Measurements from ENCODE around the gene STARD13.
A peak's percentile ranks its signal among the peaks of the same experiment; 100 is the strongest.
"Not testable (repeated sequence)": the region's sequence is repeated elsewhere in the genome, so short reads cannot be mapped to it uniquely, and the experiment has no call there.

Gene STARD13

DNA sequence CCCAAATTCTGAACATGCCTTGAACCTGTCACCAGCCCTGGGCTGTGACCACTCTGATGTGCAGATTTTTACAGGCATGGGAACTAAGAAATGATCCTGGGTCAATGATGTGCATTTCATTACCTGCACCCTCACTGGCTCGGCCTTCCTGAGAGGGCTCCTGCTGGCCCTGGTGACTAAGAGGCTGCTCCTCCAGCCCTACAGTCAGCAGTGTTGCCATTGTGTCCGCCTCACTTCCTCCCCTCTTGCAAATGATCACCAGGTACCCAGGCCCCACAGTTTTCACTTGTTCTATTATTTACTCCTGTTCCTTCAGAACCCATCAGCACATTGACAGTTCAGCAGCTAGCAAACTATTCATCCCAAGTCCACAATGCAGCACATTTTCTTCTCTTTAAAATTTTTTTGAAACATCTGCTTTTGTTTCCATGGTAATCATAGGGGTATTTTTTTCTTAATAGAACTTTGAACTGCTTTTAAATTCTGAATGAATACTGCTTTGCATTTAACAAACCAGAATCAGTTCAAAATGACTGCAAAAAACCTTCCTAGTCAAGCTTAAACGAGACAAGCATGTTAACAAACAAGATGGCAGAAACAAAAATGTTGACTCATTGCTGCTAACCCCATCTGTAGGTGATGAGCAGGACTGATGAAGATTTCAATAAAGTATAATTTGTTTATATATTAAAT lies 29.3 kb downstream of the STARD13 start:
- DNase-seq: no peak

DNA sequence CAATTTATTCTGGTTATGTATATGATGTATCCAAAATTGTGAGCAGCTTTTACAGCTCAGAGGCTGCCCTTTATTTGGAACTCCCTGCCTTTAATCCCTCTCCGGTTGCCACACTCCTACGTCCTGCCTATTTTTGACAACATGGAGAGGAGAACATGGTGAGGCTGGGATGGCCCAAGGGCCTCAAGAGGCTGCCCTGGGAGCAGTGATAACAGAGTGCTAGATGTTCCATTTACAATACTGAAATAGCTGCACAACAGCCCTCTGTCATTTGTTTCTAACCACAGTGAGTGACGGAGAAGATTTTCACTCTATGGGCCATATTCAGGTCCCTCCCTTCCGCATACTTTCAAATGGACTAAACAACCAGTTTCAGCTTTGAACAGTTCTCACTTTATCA lies 33.4 kb downstream of the STARD13 start:
- no peak for DNase-seq

- peak; percentile 23 to 43 (median 40) for DNase-seq
Observed at GRCh38 chr13:33251131-33251661, 34.4 kb downstream of the STARD13 start.

- DNase-seq: no peak
Observed at GRCh38 chr13:33250609-33251008, 34.9 kb downstream of the STARD13 start.

- no peak for DNase-seq
Observed at GRCh38 chr13:33249894-33250293, 35.7 kb downstream of the STARD13 start.

GRCh38 chr13:33249066-33249465 lies 36.5 kb downstream of the STARD13 start:
- no peak for DNase-seq

DNA sequence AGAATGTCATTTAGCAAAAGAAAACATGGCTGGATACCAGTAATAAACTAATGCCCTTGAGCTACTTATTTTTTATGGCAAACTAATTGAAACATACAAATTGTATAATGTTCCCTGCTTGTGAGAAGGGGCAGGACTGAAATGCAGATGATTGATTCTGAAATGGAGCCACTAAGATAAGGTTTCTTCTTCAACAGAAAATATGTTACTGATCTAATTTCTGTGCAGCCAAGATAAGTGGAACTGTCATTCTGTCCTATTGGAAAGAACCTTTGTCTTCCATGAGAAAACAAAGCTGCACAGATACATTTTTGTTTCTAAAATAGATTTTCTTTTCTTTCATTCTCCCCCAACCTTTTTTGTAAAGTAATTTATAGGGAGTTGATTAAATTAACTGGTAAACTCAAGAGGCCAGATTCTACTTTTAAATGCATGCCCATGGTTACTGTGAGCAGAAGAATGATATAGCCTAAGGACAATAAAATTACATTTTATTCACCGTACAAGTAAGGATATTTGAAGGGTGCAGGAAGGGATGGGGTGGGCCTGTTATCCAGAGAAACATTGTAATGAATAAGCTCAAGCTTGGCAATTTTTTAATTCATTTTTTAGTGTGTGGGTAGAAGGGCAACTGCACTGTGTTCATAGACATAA lies 39.9 kb downstream of the STARD13 start:
- no peak for DNase-seq

- DNase-seq: no peak
Observed at GRCh38 chr13:33244907-33245287, 40.7 kb downstream of the STARD13 start.

GRCh38 chr13:33244210-33244906 lies 41.2 kb downstream of the STARD13 start:
- DNase-seq: no peak

GRCh38 chr13:33242984-33243617 lies 42.5 kb downstream of the STARD13 start:
- DNase-seq: no peak

GRCh38 chr13:33242372-33242771 lies 43.2 kb downstream of the STARD13 start:
- DNase-seq: not testable (repeated sequence)

- no peak for DNase-seq
Observed at GRCh38 chr13:33236021-33236420, 49.5 kb downstream of the STARD13 start.

DNA sequence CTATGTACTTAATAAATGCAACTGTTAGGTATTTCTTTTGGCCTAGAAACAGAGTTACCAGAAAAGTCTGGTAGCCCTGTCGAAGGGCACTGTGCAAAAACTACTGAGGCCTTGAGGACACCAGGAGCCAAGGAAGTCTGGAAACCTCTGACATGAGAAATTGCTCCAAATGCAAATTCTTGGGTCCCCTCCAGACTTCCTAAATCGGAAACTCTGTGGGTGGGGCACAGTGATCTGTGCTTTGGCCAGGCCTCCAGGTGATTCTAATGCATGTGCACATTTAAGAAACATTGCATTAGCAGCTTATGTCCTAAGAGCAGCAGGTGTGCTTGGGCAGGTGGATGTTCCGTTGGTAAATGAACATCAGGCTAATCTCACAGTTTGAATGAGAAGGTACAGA lies 50.0 kb downstream of the STARD13 start:
- DNase-seq: no peak

GRCh38 chr13:33235078-33235477 lies 50.5 kb downstream of the STARD13 start:
- DNase-seq: no peak

DNA sequence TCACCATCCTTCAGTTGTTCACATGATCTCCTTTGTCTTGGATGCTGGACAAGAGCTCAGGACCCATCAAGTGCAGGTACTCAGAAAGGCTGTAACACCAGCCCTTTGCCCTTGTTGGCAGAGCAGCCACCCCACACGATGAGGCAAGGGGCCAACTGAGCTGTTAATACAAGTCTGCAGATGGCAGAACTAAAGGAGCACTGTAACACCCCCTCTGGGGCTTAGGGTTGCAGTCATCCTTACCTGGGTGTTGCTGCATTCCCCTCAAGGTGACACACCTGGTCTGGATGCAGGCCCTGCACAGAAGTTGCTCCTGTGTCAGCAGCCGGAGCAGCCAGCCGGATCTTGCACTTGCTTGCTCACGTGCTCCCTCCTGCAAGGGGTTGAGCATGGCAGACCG lies 52.0 kb downstream of the STARD13 start:
- no peak for DNase-seq

GRCh38 chr13:33232883-33233282 lies 52.7 kb downstream of the STARD13 start:
- no peak for DNase-seq

- DNase-seq: no peak
Observed at GRCh38 chr13:33231339-33231738, 54.2 kb downstream of the STARD13 start.

GRCh38 chr13:33230178-33230881 lies 55.2 kb downstream of the STARD13 start:
- DNase-seq: no peak

DNA sequence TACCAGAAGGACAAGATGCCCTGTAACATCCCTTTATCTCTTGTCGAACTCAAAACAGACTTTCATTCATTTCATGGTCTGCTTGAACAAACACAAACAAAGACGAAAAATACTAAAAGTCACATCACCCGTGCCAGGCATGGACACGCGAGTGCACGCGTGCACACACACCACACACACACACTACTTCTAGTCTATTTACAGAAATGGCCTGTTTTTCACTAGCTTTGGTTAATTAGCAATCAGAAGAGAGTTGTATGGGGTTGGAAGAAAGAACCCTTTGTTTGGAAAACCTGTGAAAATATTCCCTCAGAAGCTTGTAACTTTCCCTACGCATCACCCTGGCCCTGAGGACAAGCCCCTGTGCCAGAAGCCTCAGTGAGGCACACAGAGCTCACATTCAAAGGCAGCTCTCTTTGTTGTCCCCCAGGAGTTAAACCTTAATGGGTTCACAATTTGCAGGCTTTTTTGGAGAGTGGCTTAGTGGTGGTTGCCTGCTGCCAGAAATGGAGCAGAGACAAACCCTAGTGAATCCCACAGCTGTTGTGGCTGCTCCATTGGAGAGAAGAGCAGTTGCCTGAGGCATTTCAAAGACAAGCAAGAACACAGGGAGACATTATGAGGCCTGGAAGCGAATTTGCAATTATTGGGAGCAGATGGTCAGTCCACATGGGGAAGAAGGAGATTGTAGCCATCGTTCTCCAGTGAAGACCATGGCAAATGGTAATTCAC lies 55.9 kb downstream of the STARD13 start:
- no peak for DNase-seq

DNA sequence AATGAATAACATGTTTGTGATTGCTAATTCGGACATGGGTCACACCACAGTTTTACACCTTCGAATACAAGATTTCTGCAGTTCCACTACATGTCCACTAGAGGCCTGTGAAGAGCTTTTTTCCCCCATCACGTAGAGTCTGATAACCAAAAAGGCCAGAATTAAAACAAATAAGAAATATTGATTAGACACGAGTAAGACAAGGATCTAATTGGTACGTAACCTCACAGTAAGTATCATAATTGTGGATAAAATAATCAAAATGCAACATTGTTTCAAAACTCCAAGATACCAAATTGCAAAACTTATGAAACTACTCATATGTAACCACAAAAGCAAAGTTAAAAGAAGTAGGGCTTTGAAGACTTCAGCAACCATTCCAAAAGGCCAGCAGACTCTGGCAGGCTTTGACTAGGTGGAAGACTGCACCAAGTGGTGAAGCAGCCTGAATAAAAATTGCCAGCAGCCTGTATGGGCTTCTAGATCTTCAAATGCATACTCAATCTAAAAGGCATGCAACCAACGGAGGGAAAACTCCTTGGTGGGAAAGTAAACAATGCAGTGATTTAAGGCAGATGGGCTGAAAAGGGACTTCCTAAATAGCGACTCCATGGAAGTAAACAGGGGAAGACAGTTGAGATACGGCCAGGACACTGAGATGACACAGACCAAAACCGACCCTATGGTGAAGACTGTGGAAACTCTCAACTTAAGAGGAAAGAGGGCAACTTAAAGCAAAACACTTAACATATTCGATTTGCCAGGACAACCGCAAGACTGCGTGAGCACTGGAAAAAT lies 56.7 kb downstream of the STARD13 start:
- DNase-seq: peak; percentile 44 to 67 (median 61)

Measured in suppressor macrophage treated with lipopolysaccharide for 1 hour (primary cell).